Body of pancreas (tissue), 4 donors: Measurements from ENCODE around the gene TRIML1. TPM values are rescaled to one million over a fixed set of nuclear protein-coding genes. Genes with fewer than 3 reads are reported as not detected.
"Not testable (repeated sequence)": the region's sequence is repeated elsewhere in the genome, so short reads cannot be mapped to it uniquely, and the experiment has no call there.

Experiments used
- ATAC-seq: fragments of 150-250 bp; one replicate; pipeline ENCODE4 v1.9.1; 2016
- DNase-seq, 4 donors: peaks; one replicate each; pipeline ENCODE4 v3.0.0-alpha.2; 2019
- H3K27ac ChIP-seq, 4 donors: fragments of 200-600 bp; sonication (generic); 1 replicate in 3 of 4; 2 replicates in 1 of 4; pipeline versions ENCODE4 v1.5.1 to v1.6.1; 2016 to 2019; ENCODE audit warnings: mild to moderate bottlenecking in 1 of 4, mixed read lengths in 1 of 4, moderate library complexity in 1 of 4
- H3K27me3 ChIP-seq, 2 donors: fragments of 200-600 bp; sonication (generic); one replicate each; pipeline ENCODE4 v1.6.0; 2016; ENCODE audit warnings: mild to moderate bottlenecking in 1 of 2
- H3K36me3 ChIP-seq, 2 donors: fragments of 200-600 bp; sonication (generic); replicated peaks in 1 of 2; 2 replicates each; pipeline ENCODE4 v1.5.1; 2016; ENCODE audit warnings: low read depth in 2 of 2; ENCODE audit not compliant: insufficient read depth in 1 of 2
- H3K4me1 ChIP-seq: fragments of 200-600 bp; sonication (generic); one replicate; pipeline ENCODE4 v1.6.0; 2016
- H3K4me3 ChIP-seq, 2 donors: fragments of 200-600 bp; sonication (generic); 1 replicate in 1 of 2; 2 replicates in 1 of 2; pipeline ENCODE4 v1.5.1; 2016 to 2019
- H3K9me3 ChIP-seq, 3 donors: fragments of 200-600 bp; sonication (generic); 1 replicate in 2 of 3; 2 replicates in 1 of 3; pipeline ENCODE4 v1.5.1; 2016
- POLR2A ChIP-seq, 3 donors: fragments of 450-650 bp; IDR thresholded peaks; one replicate each; pipeline ENCODE4 v1.6.1; 2016; ENCODE audit warnings: antibody characterized with exemption in 3 of 3, mild to moderate bottlenecking in 2 of 3
- WGBS, 2 donors: methylation state at CpG; one replicate each; pipeline ENCODE4 v1.1.5; 2017; 5-methylcytosine and 5-hydroxymethylcytosine counted together
- intact Hi-C: fragments of 100-400 bp; cut with DNase I; formaldehyde crosslinking; loops from one replicate; pipeline ENCODE4 v1.15.1; 2023
- total RNA-seq, 2 donors: library from RNA; depleted of rRNA; stranded (reverse); fragments of >200 nt; gene quantifications; one replicate each; pipeline ENCODE4 v1.1.0, GENCODE V29; 2016
- TF ChIP-seq, protein P1 (sequence below), 7 experiments: fragments of 450-650 bp in 4 of 7; fragments of 200-600 bp in 3 of 7; sonication (generic) in 3 of 7; IDR thresholded peaks; one replicate each; pipeline ENCODE4 v1.5.1; 2016 to 2019; ENCODE audit warnings: antibody characterized with exemption in 7 of 7

TRIML1 gene
- total RNA-seq, 2 donors from 2014 or later: not detected

DNA sequence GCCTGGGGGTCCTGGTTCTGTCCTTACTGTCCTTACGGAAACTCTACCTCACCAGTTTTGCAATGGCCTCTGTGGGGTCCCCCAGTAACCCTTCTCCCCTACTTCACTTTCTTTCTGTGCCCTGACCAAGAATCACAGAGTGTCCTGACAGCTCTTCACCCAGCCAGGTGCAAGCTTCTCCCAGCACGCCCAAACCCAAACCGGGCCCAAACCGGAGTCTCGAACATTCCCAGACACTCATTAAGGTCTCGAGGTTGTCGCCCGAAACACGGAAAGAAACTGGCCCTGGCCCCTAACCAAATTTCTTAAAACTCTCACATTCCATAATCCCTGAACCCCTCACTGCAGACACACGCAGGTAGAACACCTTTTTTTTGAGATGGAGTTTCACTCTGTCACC is 19.1 kb downstream of the TRIML1 start:
- no peak for ATAC-seq
- TF ChIP-seq POLR2A (IDR thresholded peaks at IDR 0.05): no peak
- TF ChIP-seq, protein P1, sequence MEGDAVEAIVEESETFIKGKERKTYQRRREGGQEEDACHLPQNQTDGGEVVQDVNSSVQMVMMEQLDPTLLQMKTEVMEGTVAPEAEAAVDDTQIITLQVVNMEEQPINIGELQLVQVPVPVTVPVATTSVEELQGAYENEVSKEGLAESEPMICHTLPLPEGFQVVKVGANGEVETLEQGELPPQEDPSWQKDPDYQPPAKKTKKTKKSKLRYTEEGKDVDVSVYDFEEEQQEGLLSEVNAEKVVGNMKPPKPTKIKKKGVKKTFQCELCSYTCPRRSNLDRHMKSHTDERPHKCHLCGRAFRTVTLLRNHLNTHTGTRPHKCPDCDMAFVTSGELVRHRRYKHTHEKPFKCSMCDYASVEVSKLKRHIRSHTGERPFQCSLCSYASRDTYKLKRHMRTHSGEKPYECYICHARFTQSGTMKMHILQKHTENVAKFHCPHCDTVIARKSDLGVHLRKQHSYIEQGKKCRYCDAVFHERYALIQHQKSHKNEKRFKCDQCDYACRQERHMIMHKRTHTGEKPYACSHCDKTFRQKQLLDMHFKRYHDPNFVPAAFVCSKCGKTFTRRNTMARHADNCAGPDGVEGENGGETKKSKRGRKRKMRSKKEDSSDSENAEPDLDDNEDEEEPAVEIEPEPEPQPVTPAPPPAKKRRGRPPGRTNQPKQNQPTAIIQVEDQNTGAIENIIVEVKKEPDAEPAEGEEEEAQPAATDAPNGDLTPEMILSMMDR (IDR thresholded peaks at IDR 0.05): no peak
- H3K4me3 ChIP-seq: no peak overlapping the region

GRCh38 chr4:188159513-188160226 is 20.4 kb downstream of the TRIML1 start:
- ATAC-seq, intact Hi-C loops, H3K4me3 ChIP-seq, H3K27ac ChIP-seq, H3K27me3 ChIP-seq, H3K9me3 ChIP-seq, DNase-seq, H3K4me1 ChIP-seq, H3K36me3 ChIP-seq: not testable (repeated sequence)
- WGBS, 2 donors: 81 to 85% methylated on average over 39 to 40 of the region's 40 CpGs

More for the DNA sequence above, 19.1 kb downstream of the TRIML1 start:
- Histone ChIP-seq H3K27me3 (no peaks in the 10 kb centered on the region), H3K27ac (no peak overlapping the region), H3K36me3 (no peaks in the 10 kb centered on the region), H3K4me1 (no peaks in the 10 kb centered on the region), H3K9me3 (no peaks in the 10 kb centered on the region)
- no peak for DNase-seq
- WGBS, 2 donors: 83 to 84% methylated on average over 10 of the region's 10 CpGs
- intact Hi-C loops: no loop called here

- intact Hi-C loops: no loop called here
Observed at GRCh38 chr4:188160406-188160805, 21.2 kb downstream of the TRIML1 start.

GRCh38 chr4:188161167-188161566 is 21.9 kb downstream of the TRIML1 start:
- H3K9me3 ChIP-seq: no peaks in the 10 kb centered on the region
- H3K27ac ChIP-seq: no peak overlapping the region
- 54 to 57% methylated on average over 5 to 6 of the region's 6 CpGs for WGBS, 2 donors
- TF ChIP-seq, protein P1 (IDR thresholded peaks at IDR 0.05): no peak
- TF ChIP-seq POLR2A (IDR thresholded peaks at IDR 0.05): no peak
- DNase-seq (no peak), ATAC-seq (no peak)
- H3K4me1 ChIP-seq: no peaks in the 10 kb centered on the region
- no peaks in the 10 kb centered on the region for H3K27me3 ChIP-seq
- intact Hi-C loops: no loop called here
- H3K4me3 ChIP-seq: no peak overlapping the region
- H3K36me3 ChIP-seq: no peaks in the 10 kb centered on the region

More at GRCh38 chr4:188160406-188160805, 21.2 kb downstream of the TRIML1 start:
- no peaks in the 10 kb centered on the region for H3K36me3 ChIP-seq
- H3K4me3 ChIP-seq: no peak overlapping the region
- TF ChIP-seq, protein P1 (IDR thresholded peaks at IDR 0.05): no peak
- TF ChIP-seq POLR2A (IDR thresholded peaks at IDR 0.05): no peak
- no peaks in the 10 kb centered on the region for H3K27me3 ChIP-seq
- H3K4me1 ChIP-seq: no peaks in the 10 kb centered on the region
- WGBS, 2 donors: 51 to 58% methylated on average over 7 of the region's 7 CpGs
- ATAC-seq (no peak), DNase-seq (no peak)
- no peaks in the 10 kb centered on the region for H3K9me3 ChIP-seq
- H3K27ac ChIP-seq: no peak overlapping the region

DNA sequence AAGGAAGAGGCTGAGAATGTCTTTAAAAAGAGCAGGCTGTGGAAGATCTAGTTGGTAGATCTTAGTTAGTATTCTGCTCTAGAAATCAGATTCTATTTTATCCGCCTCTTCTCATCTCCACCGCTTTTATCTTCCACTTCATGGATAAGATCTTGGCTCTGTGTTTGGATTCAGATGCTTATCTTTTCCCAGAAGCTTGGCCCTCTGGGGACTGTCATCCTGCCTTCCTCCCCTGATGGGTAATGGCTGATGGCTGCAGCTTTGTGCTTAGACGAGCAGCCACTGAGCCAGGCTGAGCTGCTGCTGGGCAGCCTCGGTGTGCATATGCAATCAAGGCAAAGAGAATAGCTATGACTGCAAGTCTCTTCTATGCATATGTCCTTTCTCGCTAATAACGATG is 23.5 kb downstream of the TRIML1 start:
- intact Hi-C loops: no loop called here
- ATAC-seq (no peak), DNase-seq (no peak)
- Histone ChIP-seq H3K9me3 (no peaks in the 10 kb centered on the region), H3K36me3 (no peaks in the 10 kb centered on the region), H3K27me3 (no peaks in the 10 kb centered on the region), H3K27ac (no peak overlapping the region), H3K4me1 (no peaks in the 10 kb centered on the region), H3K4me3 (no peak overlapping the region)
- TF ChIP-seq, protein P1 (IDR thresholded peaks at IDR 0.05): no peak
- no peak for TF ChIP-seq POLR2A (IDR thresholded peaks at IDR 0.05)
- 61 to 71% methylated on average over 6 of the region's 6 CpGs for WGBS, 2 donors
